ENCODE data around the gene SCN5A. TPM values are rescaled to one million over a fixed set of nuclear protein-coding genes. Genes with fewer than 3 reads are reported as not detected.

SCN5A gene
- total RNA-seq, 2 donors from 2014 or later: 102 to 118 TPM

DNA sequence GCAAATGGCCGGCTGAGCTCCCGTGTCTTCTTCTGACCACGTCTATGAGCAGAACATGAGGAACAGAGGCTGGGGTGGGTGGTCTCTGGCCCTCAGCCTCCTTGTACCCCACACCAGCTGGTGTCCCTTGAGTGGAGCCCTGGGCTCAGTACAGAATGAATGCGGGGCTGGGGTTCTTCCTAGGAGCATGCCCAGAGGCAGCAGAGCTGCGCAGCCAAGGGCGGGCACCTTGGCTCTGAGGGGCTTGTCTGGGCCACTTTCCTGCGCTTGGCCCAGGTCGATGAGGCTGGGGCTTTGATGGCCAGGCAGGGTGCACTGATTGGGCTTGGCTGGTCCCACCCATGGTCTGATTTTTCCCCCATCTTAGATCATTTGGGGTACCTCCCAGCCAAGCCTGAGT is 6.4 kb downstream of the SCN5A start:
- H3K9me3 ChIP-seq: no peaks in the 10 kb centered on the region
- H3K27ac ChIP-seq: peak overlapping the region; percentile 87 to 93
- no peaks in the 10 kb centered on the region for H3K27me3 ChIP-seq
- peaks cover 0 to 67% of the 10 kb centered on the region in 2 donors for H3K4me1 ChIP-seq
- no peak overlapping the region for H3K4me3 ChIP-seq
- no peaks in the 10 kb centered on the region for H3K36me3 ChIP-seq
- TF ChIP-seq, protein P1, sequence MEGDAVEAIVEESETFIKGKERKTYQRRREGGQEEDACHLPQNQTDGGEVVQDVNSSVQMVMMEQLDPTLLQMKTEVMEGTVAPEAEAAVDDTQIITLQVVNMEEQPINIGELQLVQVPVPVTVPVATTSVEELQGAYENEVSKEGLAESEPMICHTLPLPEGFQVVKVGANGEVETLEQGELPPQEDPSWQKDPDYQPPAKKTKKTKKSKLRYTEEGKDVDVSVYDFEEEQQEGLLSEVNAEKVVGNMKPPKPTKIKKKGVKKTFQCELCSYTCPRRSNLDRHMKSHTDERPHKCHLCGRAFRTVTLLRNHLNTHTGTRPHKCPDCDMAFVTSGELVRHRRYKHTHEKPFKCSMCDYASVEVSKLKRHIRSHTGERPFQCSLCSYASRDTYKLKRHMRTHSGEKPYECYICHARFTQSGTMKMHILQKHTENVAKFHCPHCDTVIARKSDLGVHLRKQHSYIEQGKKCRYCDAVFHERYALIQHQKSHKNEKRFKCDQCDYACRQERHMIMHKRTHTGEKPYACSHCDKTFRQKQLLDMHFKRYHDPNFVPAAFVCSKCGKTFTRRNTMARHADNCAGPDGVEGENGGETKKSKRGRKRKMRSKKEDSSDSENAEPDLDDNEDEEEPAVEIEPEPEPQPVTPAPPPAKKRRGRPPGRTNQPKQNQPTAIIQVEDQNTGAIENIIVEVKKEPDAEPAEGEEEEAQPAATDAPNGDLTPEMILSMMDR (IDR thresholded peaks at IDR 0.05): no peak
- peak; percentile 40 for DNase-seq (ENCODE audit: low spot score)

DNA sequence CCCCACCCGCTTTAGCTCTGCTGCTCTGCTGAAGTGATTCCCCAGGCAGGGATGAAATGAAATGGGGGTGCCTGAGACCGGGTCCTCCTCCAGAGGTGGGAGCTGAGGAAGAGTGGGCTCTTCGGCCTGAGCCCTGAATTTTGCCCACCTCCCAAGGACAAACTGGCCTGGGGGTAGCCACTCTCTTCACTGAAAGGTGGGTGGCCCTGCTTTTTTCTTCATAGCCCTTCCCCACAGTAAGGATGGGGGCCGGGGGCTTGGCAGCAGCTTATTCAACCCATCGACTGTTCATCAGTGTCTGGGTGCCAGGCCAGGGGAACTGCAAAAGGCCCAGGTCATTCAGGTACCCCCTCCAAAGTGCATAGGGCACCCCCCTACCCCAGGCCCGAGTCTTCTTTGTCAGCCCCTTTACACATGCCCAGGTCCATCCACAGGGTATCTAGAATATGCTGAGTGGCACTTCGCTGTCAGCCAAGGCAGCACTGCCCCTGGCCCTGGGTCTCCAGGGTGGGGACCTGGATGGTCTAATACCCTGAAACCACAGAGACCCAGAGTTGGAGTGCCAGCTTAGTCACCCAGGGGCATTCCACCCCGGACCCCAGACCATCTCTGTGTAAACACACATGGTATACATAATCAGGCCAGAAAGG is 7.9 kb downstream of the SCN5A start:
- no peaks in the 10 kb centered on the region for H3K9me3 ChIP-seq
- TF ChIP-seq, protein P1 (IDR thresholded peaks at IDR 0.05): no peak
- no peak overlapping the region for H3K4me3 ChIP-seq
- H3K27me3 ChIP-seq: no peaks in the 10 kb centered on the region
- no peak for DNase-seq (ENCODE audit: low spot score)
- peaks cover 0 to 63% of the 10 kb centered on the region in 2 donors for H3K4me1 ChIP-seq
- H3K27ac ChIP-seq: peak overlapping the region; percentile 43 to 48
- no peaks in the 10 kb centered on the region for H3K36me3 ChIP-seq

DNA sequence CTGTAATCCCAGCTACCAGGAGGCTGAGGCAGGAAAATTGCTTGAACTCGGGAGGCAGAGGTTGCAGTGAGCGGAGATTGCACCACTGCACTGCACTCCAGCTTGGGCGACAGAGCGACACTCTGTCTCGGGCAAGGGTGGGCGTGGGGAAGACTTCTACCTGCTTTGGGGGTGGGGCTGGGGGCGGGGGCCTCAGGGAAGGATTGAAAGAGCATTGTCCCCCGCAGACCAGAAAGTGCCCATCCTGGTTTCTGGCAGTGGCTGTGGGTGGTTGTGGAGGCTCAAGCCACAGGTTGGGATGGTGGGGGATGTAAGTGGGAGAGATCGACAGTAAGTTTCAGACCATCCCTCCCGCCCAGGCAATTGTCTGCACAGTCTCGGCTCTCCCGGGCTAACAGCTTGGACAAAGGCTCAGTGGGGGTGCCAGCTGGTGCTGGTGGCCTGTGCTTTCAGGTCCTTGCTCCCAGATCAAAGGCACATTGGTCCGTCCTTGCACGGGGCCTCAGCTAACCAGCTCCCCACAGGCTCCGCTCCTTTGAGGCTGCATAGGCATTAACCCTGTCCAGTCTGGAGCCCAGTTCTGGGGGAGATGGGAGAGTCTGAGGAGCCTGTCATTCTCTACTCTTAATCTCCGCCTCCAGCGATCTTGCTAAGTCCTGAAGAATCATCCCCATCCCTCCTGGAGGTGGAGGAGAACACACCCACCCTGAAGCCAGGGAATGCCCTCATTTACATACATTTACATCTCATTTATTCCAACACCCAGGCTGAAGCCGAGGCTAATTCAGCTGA is 8.6 kb downstream of the SCN5A start:
- no peak for DNase-seq (ENCODE audit: low spot score)
- Histone ChIP-seq H3K4me1 (peaks cover 0 to 56% of the 10 kb centered on the region in 2 donors), H3K36me3 (no peaks in the 10 kb centered on the region), H3K4me3 (no peak overlapping the region), H3K27me3 (no peaks in the 10 kb centered on the region), H3K27ac (peak overlapping the region; percentile 43 to 48), H3K9me3 (no peaks in the 10 kb centered on the region)
- TF ChIP-seq, protein P1 (IDR thresholded peaks at IDR 0.05): no peak

DNA sequence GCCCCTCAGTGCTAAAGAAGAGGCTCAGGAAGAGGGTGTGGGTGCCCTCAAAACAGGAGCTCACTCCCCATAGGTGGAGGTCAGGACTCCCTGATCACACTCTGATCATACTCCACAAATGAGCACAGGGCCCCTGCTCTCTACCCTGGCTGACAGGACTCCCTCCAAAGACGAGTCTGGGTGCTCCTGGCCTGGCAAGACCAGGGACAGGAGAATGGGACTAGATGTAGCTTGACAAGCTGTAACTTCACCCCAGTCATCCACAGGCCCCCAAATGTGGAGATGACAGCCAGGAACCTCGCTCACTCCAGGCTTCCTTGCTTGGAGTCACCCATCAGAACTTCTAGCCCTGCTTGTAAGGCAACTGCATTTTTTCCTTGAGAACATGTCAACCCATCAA is 11.1 kb downstream of the SCN5A start:
- no peaks in the 10 kb centered on the region for H3K27me3 ChIP-seq
- peak overlapping the region; percentile 53 to 88 for H3K27ac ChIP-seq
- peaks cover 0 to 59% of the 10 kb centered on the region in 2 donors for H3K4me1 ChIP-seq

DNA sequence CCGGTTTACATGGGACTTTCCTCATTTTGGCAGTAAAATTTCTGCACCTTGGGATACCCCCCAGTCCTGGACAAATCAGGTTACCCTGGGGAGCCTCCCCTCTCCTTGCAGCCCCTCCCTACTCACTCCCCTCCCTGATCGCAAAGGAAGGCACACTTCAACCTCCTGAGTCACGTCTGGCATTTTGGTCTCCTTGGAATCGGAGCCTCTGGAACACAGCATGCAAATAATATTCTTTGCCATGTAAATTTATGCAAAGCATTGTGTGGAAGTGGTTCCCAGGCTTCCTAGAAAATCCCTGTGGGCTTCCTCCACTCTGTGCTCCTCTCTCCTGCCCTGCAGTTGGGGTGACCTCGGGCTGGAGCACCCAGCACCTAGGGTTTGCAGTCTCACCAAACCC is 11.6 kb downstream of the SCN5A start:
- Histone ChIP-seq H3K4me1 (peaks cover 0 to 59% of the 10 kb centered on the region in 2 donors), H3K4me3 (no peak overlapping the region), H3K9me3 (no peaks in the 10 kb centered on the region), H3K27ac (peak overlapping the region; percentile 53 to 88), H3K27me3 (no peaks in the 10 kb centered on the region), H3K36me3 (no peaks in the 10 kb centered on the region)
- TF ChIP-seq, protein P1 (IDR thresholded peaks at IDR 0.05): no peak
- DNase-seq (ENCODE audit: low spot score): no peak

More for the DNA sequence above, 11.1 kb downstream of the SCN5A start:
- Histone ChIP-seq H3K4me3 (no peak overlapping the region), H3K9me3 (no peaks in the 10 kb centered on the region), H3K36me3 (no peaks in the 10 kb centered on the region)
- TF ChIP-seq, protein P1 (IDR thresholded peaks at IDR 0.05): no peak
- DNase-seq (ENCODE audit: low spot score): no peak

All from right atrium auricular region (tissue), 2 donors.